ENCODE results near the gene ME3. TPM values are rescaled to one million over a fixed set of nuclear protein-coding genes. Genes with fewer than 3 reads are reported as not detected.

ME3 gene
- total RNA-seq, 1 experiment from 2014 or later: 35.3 TPM

GRCh38 chr11:86673872-86674750 lies 1.7 kb upstream of the ME3 start:
- no peak overlapping the region for H3K4me3 ChIP-seq (ENCODE audit: low read depth in 2 of 2, low read length in 2 of 2)
- ChIA-PET CTCF (no interaction called here), POLR2A (no interaction called here)
- in situ Hi-C loops (cut with HindIII; ENCODE audit: low pct_unique_long_range_greater_than_20kb, low sequenced_read_pairs): no loop called here
- no peak for TF ChIP-seq TCF7L2 (IDR thresholded peaks at IDR 0.05; ENCODE audit: low read depth, low read length)
- TF ChIP-seq REST (IDR thresholded peaks at IDR 0.05; ENCODE audit: insufficient read depth in 1 of 2, low read depth in 2 of 2, low read length in 1 of 2): no peak
- TF ChIP-seq POLR2AphosphoS5 (IDR thresholded peaks at IDR 0.05; ENCODE audit: low read depth, low read length): no peak
- BruUV-seq (replicated peaks): no TSS peak
- DNase-seq (ENCODE audit: low read depth, low spot score): no peak
- no peaks in the 10 kb centered on the region for H3K27me3 ChIP-seq (ENCODE audit: control insufficient read depth, insufficient read depth, low read length)
- peaks cover 77% of the 10 kb centered on the region for H3K4me1 ChIP-seq (ENCODE audit: control insufficient read depth, insufficient read depth, low read length)
- no peaks in the 10 kb centered on the region for H3K9me3 ChIP-seq (ENCODE audit: control insufficient read depth, insufficient read depth, low read depth, low read length)
- no peak for ATAC-seq
- H3K36me3 ChIP-seq (ENCODE audit: control insufficient read depth, insufficient read depth, low read length): no peaks in the 10 kb centered on the region
- intact Hi-C loops (cut with micrococcal nuclease; ENCODE audit: unreplicated experiment): loop anchor here (2.0 to 5.0 kb wide), 4 partner anchors 63 to 217 kb away; no protein-coding TSS in a partner anchor
- H3K27ac ChIP-seq (ENCODE audit: low read length): peak overlapping the region; percentile 99

GRCh38 chr11:86673055-86673843 lies 833 bp upstream of the ME3 start:
- no peak for ATAC-seq
- Histone ChIP-seq H3K4me1 (ENCODE audit: control insufficient read depth, insufficient read depth, low read length) (peaks cover 77% of the 10 kb centered on the region), H3K36me3 (ENCODE audit: control insufficient read depth, insufficient read depth, low read length) (no peaks in the 10 kb centered on the region), H3K9me3 (ENCODE audit: control insufficient read depth, insufficient read depth, low read depth, low read length) (no peaks in the 10 kb centered on the region), H3K27me3 (ENCODE audit: control insufficient read depth, insufficient read depth, low read length) (no peaks in the 10 kb centered on the region), H3K27ac (ENCODE audit: low read length) (peak overlapping the region; percentile 99), H3K4me3 (ENCODE audit: low read depth in 2 of 2, low read length in 2 of 2) (peak overlapping the region in 1 of 2 experiments; percentile 77; a peak in 2 of 4 replicates)
- no peak for DNase-seq (ENCODE audit: low read depth, low spot score)
- TSS peak; percentile 49 for BruUV-seq (replicated peaks)
- intact Hi-C loops (cut with micrococcal nuclease; ENCODE audit: unreplicated experiment): loop anchor here (2.0 to 5.0 kb wide), 4 partner anchors 64 to 216 kb away; no protein-coding TSS in a partner anchor
- POLR2A ChIA-PET: no interaction called here
- in situ Hi-C loops (cut with HindIII; ENCODE audit: low pct_unique_long_range_greater_than_20kb, low sequenced_read_pairs): no loop called here
- TF ChIP-seq SIN3A (IDR thresholded peaks at IDR 0.05; ENCODE audit: borderline replicate concordance, insufficient read depth, low read depth, low read length) (no peak), CTCF (IDR thresholded peaks at IDR 0.05) (no peak), REST (IDR thresholded peaks at IDR 0.05; ENCODE audit: insufficient read depth in 1 of 2, low read depth in 2 of 2, low read length in 1 of 2) (no peak), TCF7L2 (IDR thresholded peaks at IDR 0.05; ENCODE audit: low read depth, low read length) (no peak), POLR2AphosphoS5 (IDR thresholded peaks at IDR 0.05; ENCODE audit: low read depth, low read length) (no peak)
- CTCF ChIA-PET: no interaction called here
